ENCODE data around the gene OCRL.

GRCh38 chrX:129596077-129596476 is 56.0 kb downstream of the OCRL start:
- no peak for TF ChIP-seq CTCF (IDR thresholded peaks at IDR 0.05)
- no peak for TF ChIP-seq EZH2phosphoT487 (IDR thresholded peaks at IDR 0.05)
